GM12874 (cell line): ENCODE results near the gene UXS1.

Source experiments
- CTCF ChIP-seq: IDR thresholded peaks from 2 replicates; pipeline ENCODE4 v1.5.1; 2011; ENCODE audit warnings: low read depth, mild to moderate bottlenecking, control low read depth, low read length, moderate library complexity; ENCODE audit not compliant: insufficient read depth

The UXS1 gene

GRCh38 chr2:106078096-106078495 lies 116.0 kb downstream of the UXS1 start:
- TF ChIP-seq CTCF, result no peak

GRCh38 chr2:106076941-106077340 lies 117.2 kb downstream of the UXS1 start:
- no peak for TF ChIP-seq CTCF

GRCh38 chr2:106075048-106075447 lies 119.1 kb downstream of the UXS1 start:
- TF ChIP-seq CTCF, result no peak

- no peak for TF ChIP-seq CTCF
Observed at GRCh38 chr2:106073678-106074406, 120.3 kb downstream of the UXS1 start.

- no peak for TF ChIP-seq CTCF
Observed at GRCh38 chr2:106070181-106070580, 123.9 kb downstream of the UXS1 start.

- TF ChIP-seq CTCF, result no peak
Observed at GRCh38 chr2:106068451-106068850, 125.7 kb downstream of the UXS1 start.

GRCh38 chr2:106065983-106066820 lies 127.9 kb downstream of the UXS1 start:
- no peak for TF ChIP-seq CTCF
